Stimulated activated effector memory CD8-positive, alpha-beta T cell treated with anti-CD3 and anti-CD28 coated beads, Interleukin-12 subunit alpha, Interleukin-12 subunit beta, amount 100 ng/mL, for 72 hours (primary cell): ENCODE data around the gene EGFLAM.
A peak's percentile ranks its signal among the peaks of the same experiment; 100 is the strongest.

Experiments
- ATAC-seq: fragments of 150-1000 bp; cut with Tn5 transposase; 2 replicates; pipeline ENCODE4 v1.10.0; 2021
- DNase-seq, 2 donors: peaks; one replicate each; pipeline ENCODE4 v3.0.0; 2021 to 2022; ENCODE audit warnings: low spot score in 2 of 2
- H3K27ac Mint-ChIP-seq: one replicate; pipeline ENCODE4 v1.8.0; 2022; ENCODE audit warnings: mild to moderate bottlenecking, mixed read lengths
- H3K36me3 Mint-ChIP-seq: one replicate; pipeline ENCODE4 v1.8.0; 2022; ENCODE audit warnings: mild to moderate bottlenecking, mixed read lengths
- H3K4me1 Mint-ChIP-seq: one replicate; pipeline ENCODE4 v1.8.0; 2022; ENCODE audit warnings: mixed read lengths
- H3K4me3 Mint-ChIP-seq: one replicate; pipeline ENCODE4 v1.8.0; 2022; ENCODE audit warnings: mild to moderate bottlenecking, mixed read lengths
- H3K9me3 Mint-ChIP-seq: one replicate; pipeline ENCODE4 v1.8.0; 2022; ENCODE audit warnings: mixed read lengths

EGFLAM gene

DNA sequence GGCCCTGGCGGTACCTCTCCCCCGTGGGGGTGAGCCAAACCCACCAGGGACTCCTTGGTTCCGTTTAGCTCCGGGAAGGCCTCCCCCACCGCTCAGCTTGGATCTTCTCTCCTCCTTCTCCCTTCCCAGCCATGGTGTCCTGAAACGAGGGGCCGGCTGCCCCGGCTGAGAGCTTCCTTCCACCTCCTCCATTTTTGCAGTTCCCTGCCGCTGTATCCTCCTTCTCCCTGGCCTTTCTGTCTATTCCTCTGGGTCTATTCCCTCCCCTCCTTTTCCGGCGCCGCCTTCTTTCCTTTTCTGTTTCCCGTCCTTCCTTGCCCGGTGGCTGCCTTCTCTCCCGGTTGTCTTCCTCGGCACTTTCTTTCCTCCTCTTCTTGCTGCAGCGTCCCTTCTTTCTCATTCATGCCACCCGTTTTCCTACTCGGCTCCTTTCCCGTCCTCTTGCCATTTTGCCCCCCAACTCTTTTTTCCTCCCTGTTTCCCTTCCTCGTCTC is 187.7 kb downstream of the EGFLAM start:
- H3K9me3 Mint-ChIP-seq: no peaks in the 10 kb centered on the region
- H3K27ac Mint-ChIP-seq: no peak overlapping the region
- ATAC-seq (no peak), DNase-seq (no peak)
- no peaks in the 10 kb centered on the region for H3K36me3 Mint-ChIP-seq
- peaks cover 5% of the 10 kb centered on the region for H3K4me1 Mint-ChIP-seq
- H3K4me3 Mint-ChIP-seq: no peak overlapping the region

DNA sequence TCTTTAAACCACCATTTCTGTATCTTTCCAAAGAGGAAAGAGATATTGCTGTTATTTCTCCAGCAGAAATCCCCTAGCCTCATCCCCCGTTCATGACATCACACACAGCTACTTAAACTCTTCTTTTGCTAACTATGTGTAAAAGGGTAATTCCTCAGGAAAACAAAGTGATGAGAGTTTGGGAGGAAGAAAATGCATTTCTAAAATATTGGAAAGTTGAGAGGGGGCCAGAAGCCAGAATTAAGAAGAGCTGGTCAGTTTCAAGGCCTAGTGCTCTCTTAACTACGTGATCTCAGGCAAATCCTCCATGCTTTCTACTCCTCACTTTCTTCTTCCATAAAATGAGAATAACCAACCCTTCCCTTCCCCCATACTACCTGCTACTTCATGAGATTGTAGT is 188.7 kb downstream of the EGFLAM start:
- H3K4me3 Mint-ChIP-seq: no peak overlapping the region
- no peak for ATAC-seq
- H3K4me1 Mint-ChIP-seq: peaks cover 6% of the 10 kb centered on the region
- no peaks in the 10 kb centered on the region for H3K36me3 Mint-ChIP-seq
- no peaks in the 10 kb centered on the region for H3K9me3 Mint-ChIP-seq
- no peak for DNase-seq
- H3K27ac Mint-ChIP-seq: no peak overlapping the region

DNA sequence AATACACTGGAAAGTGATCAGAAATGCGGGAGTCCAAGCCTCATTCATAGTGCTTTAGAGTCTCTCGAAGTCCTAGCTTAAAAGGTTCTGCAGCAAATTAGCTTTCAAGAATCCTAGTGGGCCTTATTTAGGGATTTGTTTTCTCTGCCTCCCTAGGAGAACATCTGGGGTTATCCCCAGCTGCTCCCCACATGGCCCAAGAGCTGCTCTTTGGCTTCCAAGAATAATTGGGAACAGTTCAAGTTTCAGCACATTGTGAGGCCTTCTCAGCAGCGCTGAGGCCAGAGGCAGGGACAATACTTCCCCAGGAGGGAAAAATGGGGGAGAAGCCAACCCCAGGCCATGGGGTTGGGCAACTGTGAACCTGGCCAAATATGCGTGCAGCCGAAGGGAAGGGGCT is 189.4 kb downstream of the EGFLAM start:
- no peak overlapping the region for H3K4me3 Mint-ChIP-seq
- ATAC-seq (no peak), DNase-seq (no peak)
- no peak overlapping the region for H3K27ac Mint-ChIP-seq
- no peaks in the 10 kb centered on the region for H3K9me3 Mint-ChIP-seq
- no peaks in the 10 kb centered on the region for H3K36me3 Mint-ChIP-seq
- peaks cover 8% of the 10 kb centered on the region for H3K4me1 Mint-ChIP-seq

DNA sequence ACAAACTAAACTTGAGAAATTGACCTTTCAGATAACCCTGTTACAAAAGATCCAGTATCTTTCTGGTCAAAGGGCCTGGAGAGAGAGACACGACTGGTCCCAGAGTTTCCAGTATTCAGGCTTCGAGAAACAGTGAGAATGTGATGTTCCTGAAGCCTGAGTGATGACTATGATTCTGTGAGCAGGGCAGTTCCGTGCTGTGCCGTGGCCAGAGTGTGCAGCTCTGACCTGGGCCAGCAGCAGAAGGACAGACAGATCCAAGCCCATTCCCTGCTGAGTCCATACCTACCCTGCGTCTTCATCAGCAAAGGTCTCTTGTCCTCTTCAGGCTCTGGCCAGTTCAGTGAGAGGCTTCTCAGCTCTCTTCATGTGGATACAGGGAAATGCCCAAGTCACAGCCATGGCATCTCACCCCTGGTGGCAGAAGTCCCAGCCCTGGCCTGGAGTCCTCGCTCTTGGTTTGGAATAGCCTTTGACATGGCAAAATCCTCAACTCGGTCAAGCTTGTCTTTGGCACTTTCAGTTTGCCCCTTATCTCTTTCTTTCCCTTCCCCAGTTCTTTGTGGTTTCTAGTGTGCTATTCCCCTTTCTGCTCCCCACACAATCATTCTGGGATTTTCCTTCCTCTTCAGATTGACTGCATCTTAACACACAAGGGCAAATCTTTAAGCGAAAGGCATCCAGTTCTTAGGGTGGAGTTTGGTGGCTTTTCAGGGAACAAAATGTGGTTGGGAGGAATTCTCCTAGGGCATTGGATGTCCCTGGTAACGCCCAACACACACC is 190.4 kb downstream of the EGFLAM start:
- DNase-seq (no peak), ATAC-seq (no peak)
- Mint-ChIP-seq H3K4me1 (peaks cover 18% of the 10 kb centered on the region), H3K36me3 (peaks cover 6% of the 10 kb centered on the region), H3K27ac (no peak overlapping the region), H3K4me3 (no peak overlapping the region), H3K9me3 (no peaks in the 10 kb centered on the region)

DNA sequence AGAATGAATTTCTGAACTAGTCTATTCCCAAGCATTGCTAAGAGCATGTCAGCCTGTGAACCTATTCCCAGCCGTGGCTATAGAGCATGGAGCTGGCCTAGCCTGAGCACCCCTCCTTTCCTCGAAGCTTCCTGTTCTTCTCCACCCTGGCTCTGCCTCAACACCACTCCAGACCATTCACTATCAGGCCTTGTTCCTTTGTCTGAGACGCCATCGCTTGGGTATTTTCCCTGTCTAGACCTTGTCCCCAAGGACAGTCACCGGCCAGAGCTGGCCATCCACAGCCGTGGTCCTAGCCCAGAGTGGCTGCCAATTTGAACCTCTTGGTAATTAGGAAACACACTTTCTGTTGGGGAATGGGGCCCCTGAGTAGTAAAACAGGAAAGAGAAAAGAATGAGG is 192.3 kb downstream of the EGFLAM start:
- no peaks in the 10 kb centered on the region for H3K9me3 Mint-ChIP-seq
- ATAC-seq (no peak), DNase-seq (no peak)
- no peak overlapping the region for H3K27ac Mint-ChIP-seq
- H3K36me3 Mint-ChIP-seq: peaks cover 9% of the 10 kb centered on the region
- H3K4me3 Mint-ChIP-seq: no peak overlapping the region
- peaks cover 32% of the 10 kb centered on the region for H3K4me1 Mint-ChIP-seq

DNA sequence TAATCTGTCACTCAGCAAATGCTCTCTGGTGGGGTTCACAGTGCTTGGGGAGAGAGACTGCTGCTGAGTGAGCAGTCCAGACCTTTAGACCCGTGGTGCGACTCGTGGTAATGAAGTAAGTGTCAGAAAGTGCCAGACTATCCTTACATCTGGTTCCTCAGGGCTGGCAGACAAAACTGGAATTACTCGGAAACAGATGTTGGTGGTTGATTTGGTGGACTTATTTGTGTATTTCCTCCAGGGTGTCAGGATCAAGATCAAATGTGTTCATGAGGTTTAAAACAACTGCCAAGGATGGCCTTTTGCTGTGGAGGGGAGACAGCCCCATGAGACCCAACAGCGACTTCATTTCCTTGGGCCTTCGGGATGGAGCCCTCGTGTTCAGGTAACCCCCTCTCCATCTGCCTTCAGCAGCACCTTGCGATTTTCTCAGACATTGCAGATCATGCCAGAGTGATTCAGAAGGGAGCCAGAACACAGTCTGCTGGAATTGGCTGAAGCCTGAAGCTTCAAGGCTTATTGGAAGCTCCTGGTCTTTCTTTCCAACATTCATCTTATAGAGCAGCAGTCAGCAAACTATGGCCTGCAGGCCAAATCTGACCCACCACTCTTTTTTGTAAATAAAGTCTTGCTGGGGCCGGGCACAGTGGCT is 192.8 kb downstream of the EGFLAM start:
- H3K4me3 Mint-ChIP-seq: no peak overlapping the region
- H3K36me3 Mint-ChIP-seq: peaks cover 9% of the 10 kb centered on the region
- ATAC-seq: no peak
- no peak overlapping the region for H3K27ac Mint-ChIP-seq
- no peaks in the 10 kb centered on the region for H3K9me3 Mint-ChIP-seq
- DNase-seq: no peak
- H3K4me1 Mint-ChIP-seq: peaks cover 38% of the 10 kb centered on the region

DNA sequence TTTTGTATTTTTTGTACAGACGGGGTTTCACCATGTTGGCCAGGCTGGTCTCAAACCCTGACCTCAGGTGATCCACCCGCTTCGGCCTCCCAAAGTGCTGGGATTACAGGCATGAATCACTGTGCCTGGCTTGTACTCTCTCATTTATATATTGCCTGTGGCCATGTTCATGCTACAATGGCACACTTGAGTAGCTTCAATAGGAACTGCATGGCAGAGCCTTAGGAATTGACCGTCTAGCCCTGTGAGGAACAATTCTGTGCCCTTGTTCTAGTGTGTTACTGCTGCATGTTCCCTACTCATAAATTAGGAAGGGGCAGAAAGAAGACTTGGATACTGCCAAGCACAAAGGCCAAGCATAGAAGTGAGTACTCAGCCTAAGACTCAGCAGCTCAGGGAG is 193.8 kb downstream of the EGFLAM start:
- DNase-seq: no peak
- peaks cover 9% of the 10 kb centered on the region for H3K36me3 Mint-ChIP-seq
- H3K4me1 Mint-ChIP-seq: peaks cover 41% of the 10 kb centered on the region
- H3K27ac Mint-ChIP-seq: no peak overlapping the region
- H3K9me3 Mint-ChIP-seq: no peaks in the 10 kb centered on the region
- ATAC-seq: no peak
- no peak overlapping the region for H3K4me3 Mint-ChIP-seq

DNA sequence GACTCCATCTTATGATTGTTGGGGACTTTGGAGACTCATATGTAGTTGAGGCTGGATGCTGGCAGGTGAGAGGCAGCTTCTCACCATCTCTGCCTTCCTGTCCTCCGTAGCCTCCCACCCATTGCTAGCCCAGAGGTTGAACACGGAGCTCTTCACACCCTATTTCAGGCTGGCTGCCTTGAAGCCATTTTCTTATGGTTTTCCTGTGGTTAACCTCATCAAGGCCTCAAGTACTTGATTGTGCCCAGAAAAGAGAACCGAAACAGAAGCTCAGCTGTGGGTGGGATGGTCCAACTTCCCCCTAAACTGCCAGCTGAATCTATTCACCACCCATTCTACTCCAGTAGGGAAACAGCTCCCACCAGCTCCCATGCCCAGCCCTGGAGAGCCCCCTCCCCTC is 195.1 kb downstream of the EGFLAM start:
- Mint-ChIP-seq H3K9me3 (no peaks in the 10 kb centered on the region), H3K4me1 (peaks cover 41% of the 10 kb centered on the region), H3K27ac (peak overlapping the region; percentile 41), H3K4me3 (peak overlapping the region; percentile 39), H3K36me3 (peaks cover 9% of the 10 kb centered on the region)
- ATAC-seq: peak; percentile 93
- peak; percentile 10 to 65 for DNase-seq

DNA sequence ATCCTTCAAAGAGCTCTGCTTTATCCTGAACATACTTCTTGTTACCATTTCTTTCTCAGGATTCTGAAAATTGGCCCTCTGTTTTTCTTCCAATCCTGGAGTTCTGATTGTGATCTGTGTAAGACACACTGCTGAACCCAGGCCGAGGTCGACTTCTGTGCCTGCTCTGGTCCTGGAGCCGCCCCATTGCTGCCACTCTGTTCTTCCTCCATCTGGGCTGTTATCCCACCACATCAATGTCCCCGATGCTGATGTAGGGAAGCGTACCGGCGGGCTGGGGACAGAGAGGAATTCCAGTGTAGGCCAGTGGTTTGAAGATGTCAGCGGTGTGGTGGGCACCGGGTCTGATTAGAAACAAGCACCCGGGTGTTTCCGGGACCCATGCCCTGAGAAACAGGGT is 195.6 kb downstream of the EGFLAM start:
- ATAC-seq (no peak), DNase-seq (no peak)
- Mint-ChIP-seq H3K4me1 (peaks cover 41% of the 10 kb centered on the region), H3K36me3 (peaks cover 9% of the 10 kb centered on the region), H3K27ac (peak overlapping the region; percentile 41), H3K9me3 (no peaks in the 10 kb centered on the region), H3K4me3 (peak overlapping the region; percentile 39)

DNA sequence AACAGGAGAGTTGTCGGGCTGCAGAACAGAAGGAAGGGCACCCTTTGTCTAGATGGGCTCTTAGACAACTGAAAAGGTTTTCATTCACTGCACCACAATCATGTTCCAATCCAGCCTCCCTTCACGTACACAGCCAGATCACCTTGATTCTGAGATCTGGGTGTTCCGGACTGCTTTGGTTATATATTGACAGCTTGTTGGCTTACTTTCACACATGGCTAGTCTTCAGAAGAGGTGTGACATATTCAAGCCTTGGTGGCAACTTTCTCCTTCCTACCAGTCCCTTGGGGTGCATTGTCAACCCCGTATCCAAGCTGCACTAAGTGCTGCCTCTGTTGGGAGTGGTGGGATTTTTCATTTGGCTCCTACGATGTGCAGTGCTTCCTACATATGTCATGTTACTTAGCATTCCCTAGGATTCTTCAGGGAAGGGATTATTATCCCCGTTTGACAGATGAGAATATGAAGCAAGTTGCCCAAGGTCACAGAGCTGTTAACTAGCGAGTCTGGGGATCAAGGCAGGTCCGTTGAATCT is 197.5 kb downstream of the EGFLAM start:
- Mint-ChIP-seq H3K4me3 (no peak overlapping the region), H3K9me3 (no peaks in the 10 kb centered on the region), H3K27ac (no peak overlapping the region), H3K4me1 (peaks cover 38% of the 10 kb centered on the region), H3K36me3 (peaks cover 9% of the 10 kb centered on the region)
- DNase-seq: no peak
- no peak for ATAC-seq

DNA sequence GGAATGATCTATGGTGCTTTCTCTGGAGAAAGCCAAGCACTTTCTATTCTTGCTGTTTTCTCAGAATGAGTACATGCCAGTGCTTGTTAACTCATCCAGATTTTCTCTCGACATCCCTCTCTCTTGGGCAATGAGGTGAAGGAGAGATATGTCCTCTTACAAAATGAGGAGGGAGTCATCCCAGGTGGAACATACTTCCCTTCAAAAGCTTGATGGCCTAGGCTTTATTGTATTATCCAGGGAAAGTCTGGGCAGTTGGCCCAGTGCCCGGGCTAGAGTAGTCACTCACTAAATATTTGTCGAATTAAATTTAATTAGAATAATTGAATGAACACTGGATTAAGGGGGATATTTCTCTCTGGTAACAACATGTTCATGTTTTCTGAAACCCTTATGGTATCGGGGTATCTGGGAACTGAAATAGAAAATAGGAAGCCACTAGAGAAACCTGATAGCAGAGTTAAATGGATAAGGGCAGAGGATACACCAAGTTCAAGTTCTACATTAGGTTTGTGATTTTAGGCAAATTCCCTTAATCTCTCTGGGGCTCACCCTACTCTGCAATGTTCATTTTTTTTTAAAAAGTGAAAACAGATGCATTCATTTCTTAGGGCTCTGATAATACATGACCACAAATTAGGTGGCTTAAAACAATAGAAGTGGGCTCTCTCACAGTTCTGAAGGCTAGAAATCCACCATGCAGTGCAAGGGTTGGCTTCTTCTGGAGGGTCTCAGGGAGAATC is 198.5 kb downstream of the EGFLAM start:
- Mint-ChIP-seq H3K4me3 (no peak overlapping the region), H3K9me3 (no peaks in the 10 kb centered on the region), H3K36me3 (peaks cover 9% of the 10 kb centered on the region), H3K27ac (no peak overlapping the region), H3K4me1 (peaks cover 35% of the 10 kb centered on the region)
- ATAC-seq (no peak), DNase-seq (no peak)

DNA sequence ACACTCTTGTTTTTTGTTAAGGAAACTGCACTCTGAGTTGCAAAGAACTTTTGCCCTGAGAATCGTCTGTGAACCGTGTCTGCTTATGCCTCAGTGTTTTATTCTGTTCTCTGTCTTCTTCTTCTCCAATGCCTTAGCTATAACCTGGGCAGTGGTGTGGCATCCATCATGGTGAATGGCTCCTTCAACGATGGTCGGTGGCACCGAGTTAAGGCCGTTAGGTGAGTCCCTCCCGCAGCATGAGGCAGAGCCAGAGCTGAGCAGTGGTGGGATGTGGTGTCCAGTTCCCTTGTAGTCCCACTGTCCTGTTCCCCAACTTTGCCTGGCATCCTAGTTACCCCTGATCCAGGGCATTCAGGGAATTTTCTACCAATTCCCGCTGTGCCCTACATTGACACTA is 199.8 kb downstream of the EGFLAM start:
- H3K4me3 Mint-ChIP-seq: no peak overlapping the region
- H3K4me1 Mint-ChIP-seq: peaks cover 37% of the 10 kb centered on the region
- ATAC-seq: no peak
- H3K27ac Mint-ChIP-seq: no peak overlapping the region
- no peaks in the 10 kb centered on the region for H3K9me3 Mint-ChIP-seq
- DNase-seq: no peak
- peaks cover 9% of the 10 kb centered on the region for H3K36me3 Mint-ChIP-seq

DNA sequence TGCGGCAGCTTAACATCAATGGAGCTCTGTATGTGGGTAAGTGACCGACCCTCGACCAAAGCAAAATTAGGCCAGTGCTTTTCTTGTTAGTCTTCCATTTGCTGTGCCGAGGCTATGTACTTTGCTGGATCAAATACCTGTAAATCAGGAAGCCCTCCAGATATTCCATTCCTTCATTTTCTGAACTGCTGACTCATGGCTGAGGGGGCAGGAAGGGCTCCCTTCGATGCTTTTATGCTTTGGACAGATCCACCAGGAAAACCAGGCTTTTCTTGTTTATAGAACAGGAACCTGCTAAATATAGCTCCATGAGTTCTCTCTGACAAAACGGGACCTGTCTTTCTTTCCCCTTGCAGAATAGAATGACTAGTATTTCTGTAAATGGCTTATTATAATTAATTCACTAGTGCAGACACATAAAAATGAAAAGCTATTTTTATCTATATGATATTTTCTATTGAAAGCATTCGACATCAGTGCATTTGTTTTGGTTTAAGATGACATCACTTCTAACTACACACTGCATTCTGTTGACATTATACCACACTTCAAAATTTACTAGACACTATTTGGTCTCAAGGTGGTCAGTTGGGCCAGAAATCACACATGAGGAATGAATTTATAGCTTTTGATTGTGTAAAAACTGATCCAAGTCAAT is 204.7 kb downstream of the EGFLAM start:
- no peak for DNase-seq
- H3K36me3 Mint-ChIP-seq: no peaks in the 10 kb centered on the region
- H3K4me1 Mint-ChIP-seq: peaks cover 8% of the 10 kb centered on the region
- H3K9me3 Mint-ChIP-seq: no peaks in the 10 kb centered on the region
- no peak overlapping the region for H3K27ac Mint-ChIP-seq
- H3K4me3 Mint-ChIP-seq: no peak overlapping the region
- no peak for ATAC-seq

DNA sequence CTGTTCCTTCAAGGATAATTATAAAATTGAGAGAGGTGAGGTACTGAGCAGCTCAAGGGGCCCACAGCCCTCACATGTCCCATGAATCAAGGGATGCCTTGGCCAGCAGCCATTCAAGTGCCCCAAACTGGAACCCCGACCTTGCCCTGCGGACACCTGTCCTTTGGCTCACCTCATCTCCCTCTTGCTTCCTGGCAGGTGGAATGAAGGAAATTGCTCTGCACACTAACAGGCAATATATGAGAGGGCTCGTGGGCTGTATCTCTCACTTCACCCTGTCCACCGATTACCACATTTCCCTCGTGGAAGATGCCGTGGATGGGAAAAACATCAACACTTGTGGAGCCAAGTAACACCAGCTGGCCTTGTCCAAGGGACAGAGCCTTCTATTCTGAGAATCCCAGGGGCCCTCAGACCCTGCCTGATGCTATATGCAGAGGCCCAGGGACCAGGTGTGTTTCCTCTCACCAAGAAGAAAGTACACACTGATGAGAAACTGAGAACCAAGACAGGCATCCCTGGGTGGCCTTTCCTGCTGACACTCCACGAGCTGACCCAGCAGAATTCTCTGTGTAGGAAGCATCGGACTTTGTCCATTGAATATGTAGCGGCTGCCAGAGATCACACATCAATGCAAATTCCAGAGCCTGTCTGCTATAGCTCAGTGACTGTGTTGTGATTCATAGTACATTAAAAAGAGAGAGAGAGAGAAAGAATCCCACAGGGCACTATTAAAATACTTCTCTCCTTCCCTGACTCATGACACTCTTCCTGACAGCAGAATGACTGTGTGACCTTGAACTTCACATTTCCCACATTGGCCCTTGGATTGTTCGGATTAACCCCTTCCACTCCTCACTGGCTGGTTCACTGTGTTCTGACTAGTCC is 205.5 kb downstream of the EGFLAM start:
- Mint-ChIP-seq H3K4me3 (no peak overlapping the region), H3K4me1 (peaks cover 8% of the 10 kb centered on the region), H3K9me3 (no peaks in the 10 kb centered on the region), H3K36me3 (no peaks in the 10 kb centered on the region), H3K27ac (no peak overlapping the region)
- DNase-seq (no peak), ATAC-seq (no peak)
